ENCODE results near the gene COA5.

DNA sequence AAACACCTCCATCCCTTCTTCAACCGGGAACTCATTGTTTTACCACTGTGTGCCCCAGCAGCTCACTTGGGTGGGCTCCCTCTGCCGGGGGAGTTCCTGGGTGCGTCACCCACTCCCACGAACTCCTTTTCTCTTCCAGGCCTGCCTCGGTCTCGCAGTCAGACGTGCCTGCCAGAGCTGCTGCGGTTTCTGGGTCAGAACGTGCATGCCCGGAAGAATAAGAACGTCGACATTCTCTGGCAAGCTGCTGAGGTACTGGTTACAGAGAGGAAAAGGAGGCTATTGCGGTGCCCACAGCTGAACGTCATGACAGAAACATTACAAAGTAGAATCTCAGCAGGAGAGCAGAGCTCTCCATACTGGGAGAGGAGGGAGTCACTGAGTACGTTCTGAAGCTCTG is 35.6 kb downstream of the COA5 start:
- TF ChIP-seq EZH2 (IDR thresholded peaks at IDR 0.05): no peak
- no peak for TF ChIP-seq FOXP2 (optimal IDR thresholded peaks at IDR 0.05; ENCODE audit: control extremely low read depth, extremely low read length, insufficient read depth)
- no peak for TF ChIP-seq POLR2AphosphoS5 (IDR thresholded peaks at IDR 0.05; ENCODE audit: borderline replicate concordance, low read depth, low read length)
